Tibial nerve (tissue), 4 donors: Measurements from ENCODE around the gene GHR. TPM values are rescaled to one million over a fixed set of nuclear protein-coding genes. Genes with fewer than 3 reads are reported as not detected.
"Not testable (repeated sequence)": the region's sequence is repeated elsewhere in the genome, so short reads cannot be mapped to it uniquely, and the experiment has no call there.

Source experiments
- DNase-seq, 2 donors: peaks; one replicate each; pipeline ENCODE4 v3.0.0-alpha.2; 2019; ENCODE audit warnings: low spot score in 2 of 2
- H3K27ac ChIP-seq, 4 donors: fragments of 200-600 bp; sonication (generic) in 3 of 4; one replicate each; pipeline ENCODE4 v1.5.1; 2017 to 2019; ENCODE audit warnings: mild to moderate bottlenecking in 1 of 4
- H3K27me3 ChIP-seq, 2 donors: fragments of 200-600 bp; sonication (generic) in 1 of 2; one replicate each; pipeline versions ENCODE4 v1.5.1 to v1.6.0; 2017 to 2019
- H3K36me3 ChIP-seq, 3 donors: fragments of 200-600 bp; sonication (generic); one replicate each; pipeline ENCODE4 v1.5.1; 2018 to 2019
- H3K4me1 ChIP-seq, 4 donors: fragments of 200-600 bp; sonication (generic) in 3 of 4; one replicate each; pipeline ENCODE4 v1.5.1; 2017 to 2019
- H3K4me3 ChIP-seq, 4 donors: fragments of 200-600 bp; sonication (generic) in 3 of 4; one replicate each; pipeline ENCODE4 v1.5.1; 2017 to 2019; ENCODE audit warnings: mild to moderate bottlenecking in 1 of 4, moderate library complexity in 1 of 4
- H3K9me3 ChIP-seq, 4 donors: fragments of 200-600 bp; sonication (generic) in 3 of 4; one replicate each; pipeline ENCODE4 v1.5.1; 2017 to 2019
- CTCF ChIP-seq, 5 experiments: fragments of 200-600 bp in 3 of 5; fragments of 450-650 bp in 2 of 5; sonication (generic) in 3 of 5; IDR thresholded peaks; one replicate each; pipeline ENCODE4 v1.5.1; 2016 to 2019; ENCODE audit warnings: antibody characterized with exemption in 5 of 5, mild to moderate bottlenecking in 3 of 5, moderate library complexity in 2 of 5
- EP300 ChIP-seq, 2 donors: sonication (generic); formaldehyde crosslinking; IDR thresholded peaks; one replicate each; pipeline ENCODE4 v1.6.1; 2017; ENCODE audit warnings: antibody characterized with exemption in 2 of 2, mild to moderate bottlenecking in 1 of 2
- POLR2A ChIP-seq, 2 donors: fragments of 450-650 bp; IDR thresholded peaks; one replicate each; pipeline ENCODE4 v1.6.1; 2017; ENCODE audit warnings: antibody characterized with exemption in 2 of 2, mild to moderate bottlenecking in 2 of 2, moderate library complexity in 2 of 2
- whole genome bisulfite sequencing, 2 donors: methylation state at CpG; one replicate each; pipeline ENCODE4 v1.1.5; 2018; 5-methylcytosine and 5-hydroxymethylcytosine counted together
- total RNA-seq, 4 donors: library from RNA; depleted of rRNA; stranded (reverse); fragments of >200 nt; gene quantifications; one replicate each; pipeline ENCODE4 v1.1.0, GENCODE V29; 2016

Gene GHR
- total RNA-seq, 4 donors from 2014 or later = 30.2 to 39.6 (median 39.2) TPM

GRCh38 chr5:42675602-42676001, 252.4 kb downstream of the GHR start:
- H3K27ac ChIP-seq = no peak overlapping the region
- DNase-seq = no peak
- no peak for TF ChIP-seq EP300 (IDR thresholded peaks at IDR 0.05)
- no peak for TF ChIP-seq CTCF (IDR thresholded peaks at IDR 0.05)
- no peak for TF ChIP-seq POLR2A (IDR thresholded peaks at IDR 0.05)
- H3K4me3 ChIP-seq = no peak overlapping the region
- no peaks in the 10 kb centered on the region for H3K4me1 ChIP-seq
- H3K36me3 ChIP-seq = no peaks in the 10 kb centered on the region
- H3K9me3 ChIP-seq = peaks cover 0 to 25% (median 3%) of the 10 kb centered on the region in 4 donors
- H3K27me3 ChIP-seq = no peaks in the 10 kb centered on the region

GRCh38 chr5:42676362-42676761, 253.1 kb downstream of the GHR start:
- Histone ChIP-seq H3K36me3 (no peaks in the 10 kb centered on the region), H3K9me3 (peaks cover 0 to 21% (median 3%) of the 10 kb centered on the region in 4 donors), H3K4me3 (no peak overlapping the region), H3K27ac (no peak overlapping the region), H3K27me3 (no peaks in the 10 kb centered on the region), H3K4me1 (no peaks in the 10 kb centered on the region)
- WGBS, 2 donors = 94 to 98% methylated on average over 1 of the region's 1 CpG
- no peak for TF ChIP-seq EP300 (IDR thresholded peaks at IDR 0.05)
- TF ChIP-seq CTCF (IDR thresholded peaks at IDR 0.05) = no peak
- no peak for TF ChIP-seq POLR2A (IDR thresholded peaks at IDR 0.05)
- no peak for DNase-seq

GRCh38 chr5:42677156-42677842, 254.1 kb downstream of the GHR start:
- Histone ChIP-seq H3K27ac (no peak overlapping the region), H3K4me1 (no peaks in the 10 kb centered on the region), H3K4me3 (no peak overlapping the region), H3K9me3 (peaks cover 0 to 24% (median 4%) of the 10 kb centered on the region in 4 donors), H3K27me3 (no peaks in the 10 kb centered on the region), H3K36me3 (no peaks in the 10 kb centered on the region)
- 70 to 73% methylated on average over 5 of the region's 5 CpGs for WGBS, 2 donors
- no peak for TF ChIP-seq POLR2A (IDR thresholded peaks at IDR 0.05)
- TF ChIP-seq EP300 (IDR thresholded peaks at IDR 0.05) = no peak
- TF ChIP-seq CTCF (IDR thresholded peaks at IDR 0.05) = no peak
- DNase-seq = no peak

- TF ChIP-seq POLR2A (IDR thresholded peaks at IDR 0.05) = no peak
- TF ChIP-seq EP300 (IDR thresholded peaks at IDR 0.05) = no peak
- no peak for TF ChIP-seq CTCF (IDR thresholded peaks at IDR 0.05)
- 71 to 81% methylated on average over 3 of the region's 3 CpGs for WGBS, 2 donors
- no peak for DNase-seq
These were observed 256.8 kb downstream of the GHR start for GRCh38 chr5:42680046-42680445.

GRCh38 chr5:42685078-42685477, 261.8 kb downstream of the GHR start:
- not testable (repeated sequence) for H3K4me1 ChIP-seq, H3K4me3 ChIP-seq, H3K36me3 ChIP-seq, DNase-seq, H3K27me3 ChIP-seq, H3K27ac ChIP-seq
- peaks cover 0 to 40% (median 5%) of the 10 kb centered on the region in 4 donors for H3K9me3 ChIP-seq

More at GRCh38 chr5:42680046-42680445, 256.8 kb downstream of the GHR start:
- no peaks in the 10 kb centered on the region for H3K27me3 ChIP-seq
- H3K4me3 ChIP-seq = no peak overlapping the region
- peaks cover 0 to 22% (median 4%) of the 10 kb centered on the region in 4 donors for H3K9me3 ChIP-seq
- no peaks in the 10 kb centered on the region for H3K4me1 ChIP-seq
- no peak overlapping the region for H3K27ac ChIP-seq
- no peaks in the 10 kb centered on the region for H3K36me3 ChIP-seq
